ENCODE measurements around the gene FAM181A. TPM values are rescaled to one million over a fixed set of nuclear protein-coding genes. Genes with fewer than 3 reads are reported as not detected.

The FAM181A gene
- total and polyA plus RNA-seq, 2 donors (not counting 1 experiment from before 2014, with no cell fraction given), result not detected

DNA sequence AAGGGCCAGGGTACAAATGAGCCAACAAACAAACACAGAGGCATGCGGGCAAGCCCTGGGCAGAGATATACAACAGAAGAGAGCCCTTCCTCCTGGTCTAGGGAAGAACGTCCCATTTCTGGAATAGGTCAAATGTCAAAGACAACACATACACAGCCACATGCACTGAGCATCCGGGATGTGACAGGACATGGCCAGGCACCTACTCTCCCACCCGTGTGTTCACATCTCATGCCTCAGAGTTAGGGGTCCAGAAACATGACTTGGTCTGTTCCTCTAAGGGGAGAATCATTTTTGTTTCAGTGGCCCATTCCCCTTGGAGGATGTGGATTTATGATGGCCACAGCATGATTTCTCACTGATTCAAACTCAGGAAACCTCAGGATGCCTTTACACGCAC lies 50.0 kb downstream of the FAM181A start:
- no peak overlapping the region for H3K4me3 Mint-ChIP-seq
- H3K4me1 Mint-ChIP-seq, result peaks cover 35% of the 10 kb centered on the region

More for the DNA sequence above, 50.0 kb downstream of the FAM181A start:
- Histone ChIP-seq H3K27ac (ENCODE audit: low read length in 2 of 2) (no peak overlapping the region), H3K9me3 (ENCODE audit: control extremely low read depth in 1 of 3, control insufficient read depth in 2 of 3, insufficient read depth in 1 of 3, low read length in 2 of 3) (peaks cover 1 to 37% (median 18%) of the 10 kb centered on the region in 3 donors), H4K20me1 (ENCODE audit: control insufficient read depth, insufficient read depth, low read length, poor library complexity, severe bottlenecking) (no peaks in the 10 kb centered on the region), H3K4me3 (ENCODE audit: control extremely low read depth in 1 of 5, extremely low read depth in 1 of 5, insufficient read depth in 1 of 5, low read depth in 2 of 5, low read length in 4 of 5) (no peak overlapping the region), H3K36me3 (replicated peaks in 1 of 2; ENCODE audit: control extremely low read depth in 1 of 2, control insufficient read depth in 1 of 2, extremely low read depth in 1 of 2, insufficient read depth in 2 of 2, low read length in 1 of 2) (no peaks in the 10 kb centered on the region), H3K4me1 (ENCODE audit: control insufficient read depth in 2 of 2, insufficient read depth in 2 of 2, low read length in 2 of 2) (peaks cover 23 to 35% of the 10 kb centered on the region in 2 donors), H3K9ac (ENCODE audit: low read length) (no peak overlapping the region), H2AFZ (ENCODE audit: insufficient read depth, low read depth, low read length, poor library complexity, severe bottlenecking) (no peak overlapping the region), H3K4me2 (replicated peaks; ENCODE audit: low read depth, low read length, poor library complexity, severe bottlenecking) (no peak overlapping the region), H3K27me3 (replicated peaks in 1 of 4; ENCODE audit: control extremely low read depth in 1 of 4, control insufficient read depth in 3 of 4, insufficient read depth in 4 of 4, low read length in 3 of 4) (peaks cover 0 to 55% (median 31%) of the 10 kb centered on the region in 4 experiments), H3K79me2 (ENCODE audit: control insufficient read depth, insufficient read depth, low read length) (no peaks in the 10 kb centered on the region)
- Mint-ChIP-seq H3K9me3 (ENCODE audit: insufficient read depth) (no peaks in the 10 kb centered on the region), H3K27me3 (peaks cover 43% of the 10 kb centered on the region), H3K27ac (peak overlapping the region; percentile 20)
- TF ChIP-seq, protein P1, sequence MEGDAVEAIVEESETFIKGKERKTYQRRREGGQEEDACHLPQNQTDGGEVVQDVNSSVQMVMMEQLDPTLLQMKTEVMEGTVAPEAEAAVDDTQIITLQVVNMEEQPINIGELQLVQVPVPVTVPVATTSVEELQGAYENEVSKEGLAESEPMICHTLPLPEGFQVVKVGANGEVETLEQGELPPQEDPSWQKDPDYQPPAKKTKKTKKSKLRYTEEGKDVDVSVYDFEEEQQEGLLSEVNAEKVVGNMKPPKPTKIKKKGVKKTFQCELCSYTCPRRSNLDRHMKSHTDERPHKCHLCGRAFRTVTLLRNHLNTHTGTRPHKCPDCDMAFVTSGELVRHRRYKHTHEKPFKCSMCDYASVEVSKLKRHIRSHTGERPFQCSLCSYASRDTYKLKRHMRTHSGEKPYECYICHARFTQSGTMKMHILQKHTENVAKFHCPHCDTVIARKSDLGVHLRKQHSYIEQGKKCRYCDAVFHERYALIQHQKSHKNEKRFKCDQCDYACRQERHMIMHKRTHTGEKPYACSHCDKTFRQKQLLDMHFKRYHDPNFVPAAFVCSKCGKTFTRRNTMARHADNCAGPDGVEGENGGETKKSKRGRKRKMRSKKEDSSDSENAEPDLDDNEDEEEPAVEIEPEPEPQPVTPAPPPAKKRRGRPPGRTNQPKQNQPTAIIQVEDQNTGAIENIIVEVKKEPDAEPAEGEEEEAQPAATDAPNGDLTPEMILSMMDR (IDR thresholded peaks at IDR 0.05), result no peak
- TF ChIP-seq EZH2 (IDR thresholded peaks at IDR 0.05; ENCODE audit: borderline replicate concordance, insufficient read depth, low read depth, low read length, poor library complexity, severe bottlenecking), result no peak
- CTCF ChIA-PET, result interaction anchor here (2.8 to 37.7 kb wide), 2 partner anchors 24 to 34 kb away, joined by 8 to 1036 read pairs; no protein-coding TSS in a partner anchor
- ATAC-seq (ENCODE audit: low read depth) (no peak), DNase-seq (no peak)
- intact Hi-C loops (cut with micrococcal nuclease), result no loop called here
- POLR2A ChIA-PET, result no interaction called here
- 78% methylated on average over 2 of the region's 5 CpGs for WGBS (ENCODE audit: insufficient coverage)
